WTC11 (cell line): ENCODE measurements around the gene SPTLC3.

Experiments used
- ARID4B ChIP-seq: sonication (generic); formaldehyde crosslinking; IDR thresholded peaks from 2 replicates; pipeline ENCODE4 v1.8.0; 2023; ENCODE audit warnings: missing genetic modification reagents, mild to moderate bottlenecking, borderline replicate concordance
- CBFB ChIP-seq: sonication (generic); formaldehyde crosslinking; IDR thresholded peaks from 2 replicates; pipeline ENCODE4 v1.8.1; 2022; ENCODE audit warnings: mild to moderate bottlenecking, low read depth, missing genetic modification reagents
- CTCF ChIP-seq: fragments of 200-600 bp; IDR thresholded peaks from 2 replicates; pipeline ENCODE4 v1.8.0; 2022; ENCODE audit warnings: antibody characterized with exemption
- ESRRA ChIP-seq: sonication (generic); formaldehyde crosslinking; IDR thresholded peaks from 2 replicates; pipeline ENCODE4 v1.8.1; 2022; ENCODE audit warnings: mild to moderate bottlenecking, missing genetic modification reagents, borderline replicate concordance
- FOXK1 ChIP-seq: sonication (generic); formaldehyde crosslinking; IDR thresholded peaks from 2 replicates; pipeline ENCODE4 v1.8.0; 2022; ENCODE audit warnings: mild to moderate bottlenecking, moderate library complexity, missing genetic modification reagents
- IRF1 ChIP-seq: sonication (generic); formaldehyde crosslinking; IDR thresholded peaks from 2 replicates; pipeline ENCODE4 v1.8.0; 2023; ENCODE audit warnings: missing genetic modification reagents
- PRRX2 ChIP-seq: fragments of 250-450 bp; sonication (Bioruptor Pico); IDR thresholded peaks from 2 replicates; pipeline ENCODE4 v1.8.0; 2021; ENCODE audit warnings: mild to moderate bottlenecking
- TCF7 ChIP-seq: sonication (generic); formaldehyde crosslinking; IDR thresholded peaks from 2 replicates; pipeline ENCODE4 v1.8.0; 2022; ENCODE audit warnings: mild to moderate bottlenecking, low read depth, missing genetic modification reagents, moderate library complexity
- TEAD4 ChIP-seq: sonication (generic); formaldehyde crosslinking; IDR thresholded peaks from 2 replicates; pipeline ENCODE4 v1.8.0; 2022; ENCODE audit warnings: mild to moderate bottlenecking, missing genetic modification reagents
- USF1 ChIP-seq: sonication (generic); formaldehyde crosslinking; IDR thresholded peaks from 2 replicates; pipeline ENCODE4 v1.8.0; 2022; ENCODE audit warnings: mild to moderate bottlenecking, missing genetic modification reagents
- ZNF138 ChIP-seq: sonication (generic); formaldehyde crosslinking; conservative IDR thresholded peaks from 2 replicates; pipeline ENCODE4 v1.8.1; 2022; ENCODE audit warnings: mild to moderate bottlenecking, moderate library complexity, missing genetic modification reagents
- ZNF416 ChIP-seq: fragments of 250-450 bp; sonication (Bioruptor Pico); IDR thresholded peaks from 2 replicates; pipeline ENCODE4 v1.9.0; 2021; ENCODE audit warnings: mild to moderate bottlenecking, inconsistent platforms
- ZSCAN18 ChIP-seq: fragments of 250-450 bp; sonication (Bioruptor Pico); IDR thresholded peaks from 2 replicates; pipeline ENCODE4 v2.1.2; 2022; ENCODE audit warnings: mild to moderate bottlenecking, moderate library complexity

- TF ChIP-seq ZNF138: no peak
- TF ChIP-seq CTCF: no peak
- TF ChIP-seq ZSCAN18 (CRISPR knock-in tag): no peak
- TF ChIP-seq TCF7 (CRISPR knock-in tag): no peak
- no peak for TF ChIP-seq USF1 (CRISPR knock-in tag)
- no peak for TF ChIP-seq ZNF416
- no peak for TF ChIP-seq IRF1 (CRISPR knock-in tag)
- TF ChIP-seq ESRRA: no peak
- TF ChIP-seq TEAD4 (CRISPR knock-in tag): no peak
- no peak for TF ChIP-seq PRRX2
- no peak for TF ChIP-seq CBFB
- TF ChIP-seq FOXK1 (CRISPR knock-in tag): no peak
- no peak for TF ChIP-seq ARID4B
Measured at GRCh38 chr20:13216533-13216932, 207.8 kb downstream of the SPTLC3 start.
